HepG2 (cell line): ENCODE measurements around the gene UBE2I. TPM values are rescaled to one million over a fixed set of nuclear protein-coding genes. Genes with fewer than 3 reads are reported as not detected.

Experiments
- AKNA ChIP-seq: sonication (generic); formaldehyde crosslinking; IDR thresholded peaks from 2 replicates; pipeline ENCODE4 v1.4.0; 2020; ENCODE audit warnings: missing genetic modification reagents, borderline replicate concordance
- ARHGAP35 ChIP-seq: sonication (generic); formaldehyde crosslinking; IDR thresholded peaks from 2 replicates; pipeline ENCODE4 v1.9.0; 2022; ENCODE audit warnings: mild to moderate bottlenecking, inconsistent platforms, moderate library complexity, missing genetic modification reagents, borderline replicate concordance
- ERF ChIP-seq: IDR thresholded peaks from 2 replicates; pipeline ENCODE4 v1.6.1; 2018; ENCODE audit warnings: missing biosample characterization, missing genetic modification reagents
- JUND ChIP-seq: sonication (generic); formaldehyde crosslinking; IDR thresholded peaks from 2 replicates; pipeline ENCODE4 v1.8.0; 2022; ENCODE audit warnings: mild to moderate bottlenecking, missing genetic modification reagents
- PAX8 ChIP-seq: sonication (generic); formaldehyde crosslinking; IDR thresholded peaks from 2 replicates; pipeline ENCODE4 v1.8.0; 2022; ENCODE audit warnings: mild to moderate bottlenecking, missing genetic modification reagents, borderline replicate concordance
- ZNF407 ChIP-seq: sonication (generic); formaldehyde crosslinking; IDR thresholded peaks from one replicate; pipeline ENCODE4 v1.5.1; 2020; ENCODE audit warnings: mild to moderate bottlenecking, missing genetic modification reagents; ENCODE audit errors: not compliant biosample characterization
- ZSCAN22 ChIP-seq: sonication (generic); formaldehyde crosslinking; IDR thresholded peaks from 2 replicates; pipeline ENCODE4 v1.4.0; 2020; ENCODE audit warnings: mild to moderate bottlenecking, missing genetic modification reagents
- polyA plus RNA-seq, 8 experiments: library from polyadenylated mRNA; depleted of rRNA in 3 of 8; stranded (reverse) in 7 of 8; unstranded in 1 of 8; fragments of >200 nt; fragmentation: Illumina TruSeq in 4 of 8; extraction: Trizol in 4 of 8; gene quantifications; 2 replicates each; pipeline versions ENCODE4 v1.2.1 to v1.2.3, GENCODE V29; 2011 to 2016; ENCODE audit warnings: low read depth in 4 of 8, missing spikeins in 1 of 8, mixed read lengths in 1 of 8; ENCODE audit not compliant: insufficient read depth in 1 of 8
- total RNA-seq, 5 experiments: library from RNA; depleted of rRNA; stranded (reverse); fragments of >200 nt; fragmentation: Illumina TruSeq; extraction: Trizol; gene quantifications; 2 replicates each; pipeline ENCODE4 v1.2.3, GENCODE V29; 2016; ENCODE audit warnings: low read depth in 1 of 5
- TF ChIP-seq, protein P1 (sequence below): sonication (generic); formaldehyde crosslinking; IDR thresholded peaks from 2 replicates; pipeline ENCODE4 v1.4.0; 2020; ENCODE audit warnings: missing genetic modification reagents, borderline replicate concordance

UBE2I gene
- total and polyA plus RNA-seq, 2 of the 13 experiments (the other 11 are each of a cell fraction or from before 2014, with no cell fraction given): 75.8 to 98.9 TPM

- TF ChIP-seq JUND (CRISPR knock-in tag) (peak; percentile 60; the same call in 1 of the 2 replicates), AKNA (no peak; the same call in 1 of the 2 replicates), ARHGAP35 (peak; percentile 52; the same call in 1 of the 2 replicates), ZNF407 (CRISPR knock-in tag) (peak; percentile 58), ZSCAN22 (CRISPR knock-in tag) (peak; percentile 76; the same call in 1 of the 2 replicates), ERF (CRISPR knock-in tag) (peak; percentile 59), PAX8 (no peak)
- TF ChIP-seq, protein P1, sequence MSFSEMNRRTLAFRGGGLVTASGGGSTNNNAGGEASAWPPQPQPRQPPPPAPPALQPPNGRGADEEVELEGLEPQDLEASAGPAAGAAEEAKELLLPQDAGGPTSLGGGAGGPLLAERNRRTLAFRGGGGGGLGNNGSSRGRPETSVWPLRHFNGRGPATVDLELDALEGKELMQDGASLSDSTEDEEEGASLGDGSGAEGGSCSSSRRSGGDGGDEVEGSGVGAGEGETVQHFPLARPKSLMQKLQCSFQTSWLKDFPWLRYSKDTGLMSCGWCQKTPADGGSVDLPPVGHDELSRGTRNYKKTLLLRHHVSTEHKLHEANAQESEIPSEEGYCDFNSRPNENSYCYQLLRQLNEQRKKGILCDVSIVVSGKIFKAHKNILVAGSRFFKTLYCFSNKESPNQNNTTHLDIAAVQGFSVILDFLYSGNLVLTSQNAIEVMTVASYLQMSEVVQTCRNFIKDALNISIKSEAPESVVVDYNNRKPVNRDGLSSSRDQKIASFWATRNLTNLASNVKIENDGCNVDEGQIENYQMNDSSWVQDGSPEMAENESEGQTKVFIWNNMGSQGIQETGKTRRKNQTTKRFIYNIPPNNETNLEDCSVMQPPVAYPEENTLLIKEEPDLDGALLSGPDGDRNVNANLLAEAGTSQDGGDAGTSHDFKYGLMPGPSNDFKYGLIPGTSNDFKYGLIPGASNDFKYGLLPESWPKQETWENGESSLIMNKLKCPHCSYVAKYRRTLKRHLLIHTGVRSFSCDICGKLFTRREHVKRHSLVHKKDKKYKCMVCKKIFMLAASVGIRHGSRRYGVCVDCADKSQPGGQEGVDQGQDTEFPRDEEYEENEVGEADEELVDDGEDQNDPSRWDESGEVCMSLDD (CRISPR knock-in tag): peak; percentile 77
Measured at GRCh38 chr16:1308977-1309885, at the start of gene UBE2I (continued).
